Sigmoid colon (tissue), 7 donors: ENCODE results near the gene CTAGE9. TPM values are rescaled to one million over a fixed set of nuclear protein-coding genes. Genes with fewer than 3 reads are reported as not detected.

ENCODE experiments used
- DNase-seq: peaks from one replicate; pipeline ENCODE4 v3.0.0-alpha.2; 2019
- H3K27ac ChIP-seq, 4 donors: fragments of 200-600 bp; sonication (generic); one replicate each; pipeline ENCODE4 v1.5.1; 2016 to 2019; ENCODE audit warnings: mild to moderate bottlenecking in 1 of 4
- H3K27me3 ChIP-seq, 3 donors: fragments of 200-600 bp; sonication (generic); one replicate each; pipeline ENCODE4 v1.5.1; 2019; ENCODE audit warnings: mild to moderate bottlenecking in 1 of 3
- H3K36me3 ChIP-seq, 4 donors: fragments of 200-600 bp; sonication (generic); one replicate each; pipeline ENCODE4 v1.5.1; 2016 to 2019
- H3K4me1 ChIP-seq, 4 donors: fragments of 200-600 bp; sonication (generic); one replicate each; pipeline ENCODE4 v1.5.1; 2017 to 2019
- H3K4me3 ChIP-seq, 4 donors: fragments of 200-600 bp; sonication (generic); one replicate each; pipeline ENCODE4 v1.5.1; 2017 to 2019; ENCODE audit warnings: mild to moderate bottlenecking in 2 of 4, moderate library complexity in 1 of 4
- H3K9me3 ChIP-seq, 4 donors: fragments of 200-600 bp in 3 of 4; sonication (generic) in 3 of 4; one replicate each; pipeline versions ENCODE4 v1.5.1 to v1.6.1; 2013 to 2019
- EP300 ChIP-seq, 4 donors: sonication (generic); formaldehyde crosslinking; IDR thresholded peaks; one replicate each; pipeline ENCODE4 v1.6.1; 2017; ENCODE audit warnings: antibody characterized with exemption in 4 of 4
- POLR2A ChIP-seq, 2 donors: fragments of 450-650 bp; IDR thresholded peaks; one replicate each; pipeline ENCODE4 v1.6.1; 2016; ENCODE audit warnings: antibody characterized with exemption in 2 of 2, mild to moderate bottlenecking in 2 of 2, moderate library complexity in 2 of 2
- POLR2AphosphoS5 ChIP-seq, 4 donors: sonication (generic); formaldehyde crosslinking; IDR thresholded peaks; one replicate each; pipeline ENCODE4 v1.6.1; 2017; ENCODE audit warnings: antibody characterized with exemption in 4 of 4
- WGBS, 2 donors: extraction: QIAGEN DNeasy Blood & Tissue Kit; methylation state at CpG; one replicate each; pipeline ENCODE4 v1.1.7; 2013; 5-methylcytosine and 5-hydroxymethylcytosine counted together
- intact Hi-C: fragments of 100-400 bp; cut with DNase I; formaldehyde crosslinking; loops from one replicate; pipeline ENCODE4 v1.15.1; 2023
- polyA plus RNA-seq, 3 donors: library from polyadenylated mRNA; stranded (reverse); fragments of 200-250 nt; gene quantifications; one replicate each; pipeline ENCODE4 v1.2.3, GENCODE V29; 2013
- total RNA-seq, 4 donors: library from RNA; depleted of rRNA; stranded (reverse); fragments of >200 nt; gene quantifications; one replicate each; pipeline ENCODE4 v1.1.0, GENCODE V29; 2016
- TF ChIP-seq, protein P1 (sequence below), 4 experiments: fragments of 450-650 bp in 3 of 4; fragments of 200-600 bp in 1 of 4; IDR thresholded peaks; one replicate each; pipeline ENCODE4 v1.5.1; 2016 to 2019; ENCODE audit warnings: antibody characterized with exemption in 4 of 4, mild to moderate bottlenecking in 3 of 4, moderate library complexity in 2 of 4
- donor health status: healthy with polysubstance abuse.
- donor health status: Bipolar disorder and iron deficiency.
- donor health status: healthy.

CTAGE9 gene
- total and polyA plus RNA-seq, 7 donors = not detected

DNA sequence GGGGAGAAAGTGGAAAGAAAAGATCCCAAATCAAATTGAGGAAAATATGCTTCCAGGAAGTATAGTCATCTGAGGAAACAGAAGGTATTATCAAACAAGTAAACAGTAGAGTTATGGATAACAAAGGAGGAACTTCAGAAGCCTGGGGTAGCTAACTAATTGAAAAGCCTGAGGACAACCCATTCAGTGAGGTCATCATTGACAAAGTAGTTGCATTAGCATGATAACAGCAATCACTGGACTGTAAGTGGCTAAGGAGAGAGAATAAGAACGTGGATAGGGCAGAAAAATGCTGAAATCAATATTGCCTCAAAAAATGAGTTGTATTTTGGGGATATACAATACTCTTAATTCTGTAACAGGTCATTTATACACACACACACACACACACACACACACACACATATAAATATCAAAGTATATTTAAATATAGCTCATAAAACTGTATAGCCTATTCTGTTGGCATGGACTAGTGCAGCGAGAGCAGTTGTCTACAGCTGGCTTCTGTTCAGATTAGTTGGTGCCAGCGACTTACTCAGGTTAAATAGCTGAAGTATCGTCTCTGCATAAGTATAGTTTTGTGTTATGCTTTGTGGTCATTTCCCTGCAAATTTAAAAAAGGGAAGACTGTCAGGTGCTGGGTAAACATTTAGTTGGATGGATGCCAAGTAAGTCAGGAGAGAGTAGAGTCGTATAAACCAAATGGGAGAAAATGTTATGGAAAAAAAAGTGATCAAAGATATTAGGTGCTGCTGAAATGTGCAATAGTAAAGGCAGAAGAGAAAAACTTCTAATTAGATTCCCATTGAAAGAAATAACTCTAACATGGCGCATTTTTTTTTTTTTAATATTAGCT lies 33.8 kb upstream of the CTAGE9 start:
- intact Hi-C loops = no loop called here
- no peaks in the 10 kb centered on the region for H3K4me1 ChIP-seq
- DNase-seq = no peak
- H3K9me3 ChIP-seq = no peaks in the 10 kb centered on the region
- no peak for TF ChIP-seq POLR2A (IDR thresholded peaks at IDR 0.05)
- TF ChIP-seq POLR2AphosphoS5 (IDR thresholded peaks at IDR 0.05) = no peak
- TF ChIP-seq, protein P1, sequence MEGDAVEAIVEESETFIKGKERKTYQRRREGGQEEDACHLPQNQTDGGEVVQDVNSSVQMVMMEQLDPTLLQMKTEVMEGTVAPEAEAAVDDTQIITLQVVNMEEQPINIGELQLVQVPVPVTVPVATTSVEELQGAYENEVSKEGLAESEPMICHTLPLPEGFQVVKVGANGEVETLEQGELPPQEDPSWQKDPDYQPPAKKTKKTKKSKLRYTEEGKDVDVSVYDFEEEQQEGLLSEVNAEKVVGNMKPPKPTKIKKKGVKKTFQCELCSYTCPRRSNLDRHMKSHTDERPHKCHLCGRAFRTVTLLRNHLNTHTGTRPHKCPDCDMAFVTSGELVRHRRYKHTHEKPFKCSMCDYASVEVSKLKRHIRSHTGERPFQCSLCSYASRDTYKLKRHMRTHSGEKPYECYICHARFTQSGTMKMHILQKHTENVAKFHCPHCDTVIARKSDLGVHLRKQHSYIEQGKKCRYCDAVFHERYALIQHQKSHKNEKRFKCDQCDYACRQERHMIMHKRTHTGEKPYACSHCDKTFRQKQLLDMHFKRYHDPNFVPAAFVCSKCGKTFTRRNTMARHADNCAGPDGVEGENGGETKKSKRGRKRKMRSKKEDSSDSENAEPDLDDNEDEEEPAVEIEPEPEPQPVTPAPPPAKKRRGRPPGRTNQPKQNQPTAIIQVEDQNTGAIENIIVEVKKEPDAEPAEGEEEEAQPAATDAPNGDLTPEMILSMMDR (IDR thresholded peaks at IDR 0.05) = no peak
- no peak for TF ChIP-seq EP300 (IDR thresholded peaks at IDR 0.05)
- H3K27me3 ChIP-seq = no peaks in the 10 kb centered on the region
- no peaks in the 10 kb centered on the region for H3K36me3 ChIP-seq
- H3K4me3 ChIP-seq = no peak overlapping the region
- no peak overlapping the region for H3K27ac ChIP-seq
- WGBS, 2 donors = 45 to 54% methylated on average over 6 of the region's 6 CpGs

DNA sequence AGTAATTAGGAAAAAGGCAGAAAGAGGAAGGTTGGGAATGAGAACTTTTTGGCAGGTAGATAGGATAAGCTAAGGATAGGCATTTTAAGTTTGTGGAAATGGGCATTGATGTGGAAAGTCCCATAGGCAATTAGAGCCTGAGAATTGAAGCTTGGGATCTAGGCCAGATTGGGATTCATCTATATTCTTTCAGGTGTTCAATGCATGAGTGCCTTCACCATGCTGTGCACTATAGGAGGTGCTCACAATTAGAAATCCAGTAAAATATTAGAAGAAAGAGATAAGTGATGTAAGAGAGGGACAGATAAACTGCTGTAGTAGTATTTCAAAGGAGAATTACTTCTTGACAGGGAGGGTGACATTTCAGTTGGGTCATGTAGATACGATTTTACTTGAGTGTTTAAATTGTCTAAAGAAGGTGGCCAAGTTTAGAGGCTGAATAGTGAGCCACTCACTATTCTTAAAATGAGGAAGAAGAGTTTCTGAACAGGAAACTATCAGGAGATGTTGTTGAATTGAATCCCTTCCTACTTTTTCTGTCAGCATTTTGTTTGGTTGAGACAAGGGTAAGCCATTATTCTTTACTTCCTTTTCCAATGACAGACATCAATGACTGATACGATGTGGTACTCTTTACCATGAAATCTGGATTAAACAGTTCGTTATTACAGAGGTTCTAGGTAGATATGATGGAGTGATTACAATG lies 31.0 kb upstream of the CTAGE9 start:
- TF ChIP-seq EP300 (IDR thresholded peaks at IDR 0.05) (no peak), POLR2AphosphoS5 (IDR thresholded peaks at IDR 0.05) (no peak), POLR2A (IDR thresholded peaks at IDR 0.05) (no peak)
- TF ChIP-seq, protein P1 (IDR thresholded peaks at IDR 0.05) = no peak
- no peak for DNase-seq
- intact Hi-C loops = no loop called here
- no peaks in the 10 kb centered on the region for H3K9me3 ChIP-seq
- H3K4me1 ChIP-seq = no peaks in the 10 kb centered on the region
- H3K27me3 ChIP-seq = no peaks in the 10 kb centered on the region
- WGBS, 2 donors = 49 to 78% methylated on average over 3 of the region's 3 CpGs
- no peaks in the 10 kb centered on the region for H3K36me3 ChIP-seq
- no peak overlapping the region for H3K4me3 ChIP-seq
- H3K27ac ChIP-seq = no peak overlapping the region

DNA sequence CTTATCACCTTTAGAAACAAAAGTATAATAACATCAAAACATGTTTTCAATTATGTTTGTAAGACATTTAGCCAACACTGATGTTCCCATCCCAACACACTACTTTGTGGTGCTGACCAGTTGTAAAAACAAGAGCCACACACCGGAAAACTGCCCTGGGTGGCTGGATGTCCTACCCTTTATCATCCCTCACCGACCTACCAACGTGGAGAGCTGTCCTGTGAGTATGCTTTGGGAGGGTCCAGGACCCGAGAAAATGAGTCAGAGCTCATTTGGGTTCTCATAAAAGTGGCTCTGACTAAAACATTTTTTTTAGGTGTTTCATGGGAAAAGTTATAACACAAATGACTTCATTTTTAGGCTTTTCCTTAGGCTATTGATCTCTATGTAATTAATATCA lies 29.3 kb upstream of the CTAGE9 start:
- no peak for TF ChIP-seq EP300 (IDR thresholded peaks at IDR 0.05)
- no peak for TF ChIP-seq POLR2A (IDR thresholded peaks at IDR 0.05)
- TF ChIP-seq POLR2AphosphoS5 (IDR thresholded peaks at IDR 0.05) = no peak
- TF ChIP-seq, protein P1 (IDR thresholded peaks at IDR 0.05) = no peak
- Histone ChIP-seq H3K4me1 (no peaks in the 10 kb centered on the region), H3K4me3 (no peak overlapping the region), H3K27me3 (no peaks in the 10 kb centered on the region), H3K9me3 (no peaks in the 10 kb centered on the region), H3K36me3 (no peaks in the 10 kb centered on the region), H3K27ac (no peak overlapping the region)
- intact Hi-C loops = no loop called here
- DNase-seq = no peak
- 89 to 90% methylated on average over 4 of the region's 4 CpGs for WGBS, 2 donors

DNA sequence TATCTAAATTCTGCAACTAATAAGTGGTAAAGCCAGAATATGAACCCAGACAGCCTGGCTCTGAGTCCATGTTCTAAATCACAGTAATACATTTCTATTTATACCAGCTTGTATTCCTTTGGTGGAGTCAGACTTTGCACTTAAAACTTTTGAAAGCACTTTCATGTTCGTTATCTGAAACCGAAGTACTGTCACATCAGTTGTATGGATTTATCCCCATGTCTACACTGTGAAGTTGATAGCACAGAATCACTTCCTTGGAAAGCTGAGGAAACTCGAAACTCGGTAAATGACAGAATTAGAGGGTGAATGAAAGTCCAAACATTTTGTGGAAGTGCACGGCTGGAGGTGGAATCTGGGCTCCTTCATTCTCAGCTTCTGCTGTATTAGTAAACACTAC lies 28.3 kb upstream of the CTAGE9 start:
- Histone ChIP-seq H3K27ac (no peak overlapping the region), H3K4me1 (no peaks in the 10 kb centered on the region), H3K9me3 (no peaks in the 10 kb centered on the region), H3K4me3 (no peak overlapping the region), H3K27me3 (no peaks in the 10 kb centered on the region), H3K36me3 (no peaks in the 10 kb centered on the region)
- 80 to 89% methylated on average over 5 of the region's 5 CpGs for WGBS, 2 donors
- TF ChIP-seq POLR2A (IDR thresholded peaks at IDR 0.05) (no peak), POLR2AphosphoS5 (IDR thresholded peaks at IDR 0.05) (no peak), EP300 (IDR thresholded peaks at IDR 0.05) (no peak)
- TF ChIP-seq, protein P1 (IDR thresholded peaks at IDR 0.05) = no peak
- DNase-seq = no peak
- intact Hi-C loops = no loop called here
